GM18907 (cell line): ENCODE results near the gene FAM234A.
"Not testable (repeated sequence)": the region's sequence is repeated elsewhere in the genome, so short reads cannot be mapped to it uniquely, and the experiment has no call there.

Experiments used
- ATAC-seq: cut with Tn5 transposase; IDR thresholded peaks from one replicate; pipeline ENCODE4 v1.9.1; 2021; ENCODE audit warnings: mild to moderate bottlenecking, moderate library complexity; ENCODE audit not compliant: unreplicated experiment

FAM234A gene

GRCh38 chr16:264440-264951 is 29.9 kb downstream of the FAM234A start:
- ATAC-seq: no peak

GRCh38 chr16:265002-265529 is 30.4 kb downstream of the FAM234A start:
- ATAC-seq: no peak

GRCh38 chr16:265711-266110 is 31.1 kb downstream of the FAM234A start:
- no peak for ATAC-seq

GRCh38 chr16:266258-267164 is 31.9 kb downstream of the FAM234A start:
- no peak for ATAC-seq

GRCh38 chr16:267562-267961 is 32.9 kb downstream of the FAM234A start:
- ATAC-seq: not testable (repeated sequence)

GRCh38 chr16:268141-269053 is 33.8 kb downstream of the FAM234A start:
- ATAC-seq: no peak

GRCh38 chr16:269061-269796 is 34.6 kb downstream of the FAM234A start:
- ATAC-seq: no peak

- ATAC-seq: no peak
These were observed 36.0 kb downstream of the FAM234A start for GRCh38 chr16:270381-271255.

GRCh38 chr16:272633-273546 is 38.3 kb downstream of the FAM234A start:
- no peak for ATAC-seq

GRCh38 chr16:273547-274421 is 39.2 kb downstream of the FAM234A start:
- ATAC-seq: no peak

GRCh38 chr16:275041-275641 is 40.5 kb downstream of the FAM234A start:
- ATAC-seq: no peak

- no peak for ATAC-seq
These were observed 41.2 kb downstream of the FAM234A start, which contains the start of gene RGS11 for GRCh38 chr16:275786-276232. RGS11 (minus strand) TSS chr16:275944; CDS start chr16:275911, 33 bp downstream.

- no peak for ATAC-seq
These were observed 41.9 kb downstream of the FAM234A start for GRCh38 chr16:276426-277077.

- ATAC-seq: no peak
These were observed 44.3 kb downstream of the FAM234A start for GRCh38 chr16:278863-279366.

GRCh38 chr16:279531-279930 is 44.9 kb downstream of the FAM234A start:
- ATAC-seq: no peak

GRCh38 chr16:280005-280460 is 45.4 kb downstream of the FAM234A start:
- no peak for ATAC-seq
